Peyer's patch (tissue), 4 donors: ENCODE measurements around the gene EFNB2.

ENCODE experiments used
- POLR2A ChIP-seq, 2 donors: fragments of 450-650 bp; IDR thresholded peaks; one replicate each; pipeline ENCODE4 v1.5.1; 2017; ENCODE audit warnings: antibody characterized with exemption in 2 of 2, mild to moderate bottlenecking in 2 of 2, moderate library complexity in 2 of 2
- TF ChIP-seq, protein P1 (sequence below), 6 experiments: fragments of 450-650 bp in 4 of 6; fragments of 200-600 bp in 2 of 6; sonication (generic) in 1 of 6; IDR thresholded peaks; one replicate each; pipeline ENCODE4 v1.5.1; 2017 to 2019; ENCODE audit warnings: antibody characterized with exemption in 6 of 6, mild to moderate bottlenecking in 3 of 6, moderate library complexity in 1 of 6

DNA sequence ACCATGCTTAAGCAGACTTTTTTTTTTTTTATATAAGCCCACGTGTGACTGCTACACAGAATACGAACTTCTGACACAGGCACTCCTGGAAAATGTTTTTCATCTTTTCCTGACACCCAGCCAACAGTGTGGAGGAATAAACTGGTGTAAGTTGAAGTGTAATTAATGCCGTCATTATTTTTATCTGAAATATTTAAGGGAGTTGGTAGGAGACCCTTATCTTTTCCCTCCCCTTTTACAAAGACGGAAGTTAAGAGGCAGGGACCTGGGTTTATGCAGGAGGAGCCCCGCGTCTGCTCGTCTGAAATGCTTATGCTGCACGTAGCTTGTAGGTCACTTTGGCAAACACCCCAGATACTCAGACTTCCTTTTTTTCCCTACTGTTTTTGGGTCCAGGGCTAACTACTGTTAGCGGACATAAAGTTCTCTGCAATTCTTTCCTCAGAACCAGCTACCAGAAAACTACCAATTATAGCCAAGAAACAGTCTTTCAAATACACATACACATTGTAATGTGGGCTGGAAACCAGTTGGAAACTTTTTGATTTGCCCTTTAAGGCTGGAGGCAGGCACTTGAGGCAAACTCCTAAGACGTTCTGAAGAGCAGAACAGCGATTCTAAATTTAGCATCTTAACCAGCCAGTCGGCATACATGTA is 50.8 kb downstream of the EFNB2 start:
- TF ChIP-seq, protein P1, sequence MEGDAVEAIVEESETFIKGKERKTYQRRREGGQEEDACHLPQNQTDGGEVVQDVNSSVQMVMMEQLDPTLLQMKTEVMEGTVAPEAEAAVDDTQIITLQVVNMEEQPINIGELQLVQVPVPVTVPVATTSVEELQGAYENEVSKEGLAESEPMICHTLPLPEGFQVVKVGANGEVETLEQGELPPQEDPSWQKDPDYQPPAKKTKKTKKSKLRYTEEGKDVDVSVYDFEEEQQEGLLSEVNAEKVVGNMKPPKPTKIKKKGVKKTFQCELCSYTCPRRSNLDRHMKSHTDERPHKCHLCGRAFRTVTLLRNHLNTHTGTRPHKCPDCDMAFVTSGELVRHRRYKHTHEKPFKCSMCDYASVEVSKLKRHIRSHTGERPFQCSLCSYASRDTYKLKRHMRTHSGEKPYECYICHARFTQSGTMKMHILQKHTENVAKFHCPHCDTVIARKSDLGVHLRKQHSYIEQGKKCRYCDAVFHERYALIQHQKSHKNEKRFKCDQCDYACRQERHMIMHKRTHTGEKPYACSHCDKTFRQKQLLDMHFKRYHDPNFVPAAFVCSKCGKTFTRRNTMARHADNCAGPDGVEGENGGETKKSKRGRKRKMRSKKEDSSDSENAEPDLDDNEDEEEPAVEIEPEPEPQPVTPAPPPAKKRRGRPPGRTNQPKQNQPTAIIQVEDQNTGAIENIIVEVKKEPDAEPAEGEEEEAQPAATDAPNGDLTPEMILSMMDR (IDR thresholded peaks at IDR 0.05), result no peak
- TF ChIP-seq POLR2A (IDR thresholded peaks at IDR 0.05), result no peak
